Kidney epithelial cell (primary cell): ENCODE data around the gene RIPK1. TPM values are rescaled to one million over a fixed set of nuclear protein-coding genes. Genes with fewer than 3 reads are reported as not detected.

ENCODE experiments used
- DNase-seq: peaks from one replicate; pipeline ENCODE4 v3.0.0-alpha.2; 2010; ENCODE audit warnings: low read depth
- H3K27me3 ChIP-seq: 2 replicates; pipeline ENCODE4 v1.6.0; 2011; ENCODE audit warnings: low read length; ENCODE audit not compliant: control insufficient read depth, insufficient read depth
- H3K36me3 ChIP-seq: 2 replicates; pipeline ENCODE4 v1.5.1; 2011; ENCODE audit warnings: low read length; ENCODE audit not compliant: control insufficient read depth, insufficient read depth
- H3K4me3 ChIP-seq: 2 replicates; pipeline ENCODE4 v1.5.1; 2011; ENCODE audit warnings: low read depth, mild to moderate bottlenecking, control low read depth, low read length
- total RNA-seq: library from RNA; depleted of rRNA; stranded (reverse); fragments of >200 nt; gene quantifications from 2 replicates; pipeline ENCODE4 v1.2.3, GENCODE V29; 2015
- TF ChIP-seq, protein P1 (sequence below): IDR thresholded peaks from 2 replicates; pipeline ENCODE4 v1.5.1; 2011; ENCODE audit warnings: mild to moderate bottlenecking, moderate library complexity, low read length, control low read depth, inconsistent platforms; ENCODE audit not compliant: insufficient read depth, poor library complexity, severe bottlenecking

Gene RIPK1
- total RNA-seq, 1 donor from 2014 or later: 22.6 TPM

DNA sequence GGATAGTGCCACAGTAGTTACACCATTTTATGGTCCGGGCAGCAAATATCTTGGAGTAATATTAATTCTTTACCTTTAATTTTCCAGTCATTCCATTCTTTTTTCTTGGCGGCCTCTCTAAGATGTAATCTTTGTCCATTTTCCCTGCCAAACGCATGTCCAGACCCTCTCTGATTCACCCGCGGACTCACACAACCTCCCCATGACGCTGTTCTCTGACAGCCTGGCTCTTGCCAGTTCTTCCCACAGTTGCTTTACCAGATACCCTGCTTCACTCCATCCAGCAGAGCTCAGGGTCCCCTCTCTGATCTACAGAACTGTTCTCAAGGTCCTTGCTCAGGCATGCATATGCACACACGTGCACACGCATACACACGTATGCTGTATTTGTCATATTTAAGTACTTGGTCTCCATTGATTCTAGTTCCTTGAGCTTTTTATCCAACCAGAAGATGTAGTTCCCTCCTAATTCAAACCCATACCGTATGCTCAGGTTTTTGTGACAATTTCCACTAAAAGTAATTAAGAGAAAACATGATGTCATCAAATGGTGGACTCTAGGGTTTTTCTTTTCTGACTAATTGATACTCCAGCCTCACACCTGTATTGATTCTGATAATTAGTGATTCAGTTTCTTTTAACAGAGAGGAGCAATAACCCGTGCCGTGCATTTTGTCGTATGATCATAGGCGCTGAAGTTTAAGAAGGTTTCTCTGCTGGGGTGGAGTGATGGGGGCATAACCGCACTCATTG lies 60.2 kb downstream of the RIPK1 start:
- no peak for DNase-seq
- H3K27me3 ChIP-seq: no peaks in the 10 kb centered on the region
- TF ChIP-seq, protein P1, sequence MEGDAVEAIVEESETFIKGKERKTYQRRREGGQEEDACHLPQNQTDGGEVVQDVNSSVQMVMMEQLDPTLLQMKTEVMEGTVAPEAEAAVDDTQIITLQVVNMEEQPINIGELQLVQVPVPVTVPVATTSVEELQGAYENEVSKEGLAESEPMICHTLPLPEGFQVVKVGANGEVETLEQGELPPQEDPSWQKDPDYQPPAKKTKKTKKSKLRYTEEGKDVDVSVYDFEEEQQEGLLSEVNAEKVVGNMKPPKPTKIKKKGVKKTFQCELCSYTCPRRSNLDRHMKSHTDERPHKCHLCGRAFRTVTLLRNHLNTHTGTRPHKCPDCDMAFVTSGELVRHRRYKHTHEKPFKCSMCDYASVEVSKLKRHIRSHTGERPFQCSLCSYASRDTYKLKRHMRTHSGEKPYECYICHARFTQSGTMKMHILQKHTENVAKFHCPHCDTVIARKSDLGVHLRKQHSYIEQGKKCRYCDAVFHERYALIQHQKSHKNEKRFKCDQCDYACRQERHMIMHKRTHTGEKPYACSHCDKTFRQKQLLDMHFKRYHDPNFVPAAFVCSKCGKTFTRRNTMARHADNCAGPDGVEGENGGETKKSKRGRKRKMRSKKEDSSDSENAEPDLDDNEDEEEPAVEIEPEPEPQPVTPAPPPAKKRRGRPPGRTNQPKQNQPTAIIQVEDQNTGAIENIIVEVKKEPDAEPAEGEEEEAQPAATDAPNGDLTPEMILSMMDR: no peak
- no peak overlapping the region for H3K4me3 ChIP-seq
- no peaks in the 10 kb centered on the region for H3K36me3 ChIP-seq

DNA sequence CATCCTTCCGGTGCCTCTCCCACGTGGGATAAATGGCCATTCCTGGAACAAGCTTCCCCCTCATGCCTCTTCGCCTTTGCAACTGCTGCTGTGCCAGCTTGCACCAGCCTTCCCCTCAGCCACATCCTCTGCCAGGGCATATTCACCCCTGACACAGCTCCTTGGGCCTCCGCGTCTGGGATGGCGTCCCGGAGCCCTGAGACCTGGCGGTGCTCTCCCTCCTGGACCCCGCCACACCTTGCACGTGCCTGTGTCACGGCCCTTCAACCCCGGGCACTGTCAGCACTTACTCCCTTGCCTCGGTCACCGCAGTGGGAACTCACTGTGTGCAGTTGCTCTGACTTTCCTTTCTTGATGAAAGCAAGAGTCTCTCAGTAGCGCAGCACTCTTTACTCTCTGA lies 63.4 kb downstream of the RIPK1 start:
- H3K36me3 ChIP-seq: peaks cover 2% of the 10 kb centered on the region
- H3K4me3 ChIP-seq: no peak overlapping the region
- TF ChIP-seq, protein P1: no peak
- no peak for DNase-seq
- H3K27me3 ChIP-seq: no peaks in the 10 kb centered on the region

DNA sequence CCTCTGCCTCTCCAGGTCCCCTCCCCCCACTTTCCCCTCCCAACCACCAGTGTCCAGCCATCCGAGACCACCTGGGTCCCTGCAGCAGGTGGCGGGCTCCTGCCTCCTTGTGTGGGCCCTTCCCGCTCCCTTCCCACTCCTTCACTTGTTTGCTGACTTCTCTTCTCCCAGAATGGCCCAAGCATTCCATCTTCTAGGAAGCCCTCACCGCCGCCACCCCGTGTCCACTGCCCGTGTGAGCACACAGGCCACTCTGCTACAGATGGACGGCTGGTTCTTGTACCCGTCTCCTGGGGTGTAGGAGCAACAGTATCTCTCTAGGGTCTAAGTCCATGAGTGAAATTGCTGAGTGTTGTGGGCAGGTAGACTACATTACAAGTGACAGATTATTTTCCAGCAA lies 65.2 kb downstream of the RIPK1 start:
- no peaks in the 10 kb centered on the region for H3K27me3 ChIP-seq
- H3K4me3 ChIP-seq: no peak overlapping the region
- TF ChIP-seq, protein P1: no peak
- H3K36me3 ChIP-seq: peaks cover 2% of the 10 kb centered on the region
- DNase-seq: no peak

DNA sequence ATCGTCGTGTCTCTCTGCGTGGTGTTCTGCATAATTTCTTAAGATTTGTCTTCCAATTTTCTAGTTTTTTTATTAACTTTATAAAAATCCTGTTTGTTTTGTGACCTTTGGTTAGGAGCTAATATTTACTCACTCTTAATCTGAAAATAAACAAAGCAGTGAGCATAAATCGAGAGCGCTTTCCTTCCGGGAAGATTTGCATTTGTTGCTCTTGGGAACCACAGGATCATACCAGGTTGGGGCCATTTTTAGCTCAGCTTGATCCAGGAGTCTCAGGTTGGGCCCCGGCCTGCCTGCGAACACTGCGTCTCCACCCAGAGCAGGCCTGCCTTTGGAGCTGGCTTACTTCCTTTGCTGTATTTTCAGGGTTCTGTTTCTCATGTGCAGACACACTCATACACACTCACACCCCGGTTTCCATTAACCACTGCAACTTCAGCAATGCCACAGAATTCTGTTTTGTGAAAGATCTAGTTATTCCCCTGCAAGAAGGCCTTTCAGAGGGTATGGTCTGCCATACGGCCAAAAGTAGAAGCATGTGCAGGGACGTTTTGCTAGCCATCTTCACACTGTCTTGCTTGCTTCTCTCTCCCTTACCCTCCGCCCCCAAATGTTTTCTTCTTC lies 67.5 kb downstream of the RIPK1 start:
- DNase-seq: no peak
- TF ChIP-seq, protein P1: no peak
- Histone ChIP-seq H3K27me3 (no peaks in the 10 kb centered on the region), H3K4me3 (no peak overlapping the region), H3K36me3 (peaks cover 2% of the 10 kb centered on the region)

DNA sequence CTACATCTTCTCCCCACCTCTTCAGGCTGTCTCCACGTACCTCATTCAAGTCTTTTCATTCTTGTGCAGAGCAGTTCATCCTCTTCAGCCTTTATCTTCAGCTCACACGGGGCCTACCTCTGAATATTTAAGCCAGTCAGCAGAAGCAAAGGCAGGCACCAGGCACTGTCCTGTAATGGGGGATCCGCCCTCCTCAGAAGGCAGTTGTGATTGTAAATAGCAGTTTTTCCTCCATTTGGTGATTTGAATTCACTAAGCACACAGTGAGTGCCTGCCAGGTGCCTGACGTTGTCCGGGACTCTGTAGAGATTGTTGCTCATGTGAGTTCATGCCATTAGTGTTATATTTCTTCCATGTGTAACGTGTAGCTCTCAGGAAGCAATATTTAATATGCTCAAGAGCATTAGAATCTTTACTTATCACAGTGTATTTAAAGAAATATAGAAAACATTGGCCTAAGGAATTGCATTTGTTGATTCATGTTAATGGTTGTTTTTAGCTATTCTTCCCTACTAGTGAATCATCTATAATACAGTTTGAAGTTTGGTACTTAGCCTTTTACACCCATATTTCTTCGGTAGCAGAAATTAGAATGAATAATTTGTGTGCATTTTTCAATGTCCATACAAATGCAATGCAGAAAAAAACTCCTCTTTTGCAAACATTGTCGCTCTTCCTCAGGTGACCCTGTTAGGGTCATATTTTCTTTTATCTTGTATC lies 68.2 kb downstream of the RIPK1 start:
- Histone ChIP-seq H3K36me3 (peaks cover 2% of the 10 kb centered on the region), H3K27me3 (no peaks in the 10 kb centered on the region), H3K4me3 (no peak overlapping the region)
- DNase-seq: no peak
- TF ChIP-seq, protein P1: no peak
